Measurements from ENCODE around the gene TTC12.

The TTC12 gene

DNA sequence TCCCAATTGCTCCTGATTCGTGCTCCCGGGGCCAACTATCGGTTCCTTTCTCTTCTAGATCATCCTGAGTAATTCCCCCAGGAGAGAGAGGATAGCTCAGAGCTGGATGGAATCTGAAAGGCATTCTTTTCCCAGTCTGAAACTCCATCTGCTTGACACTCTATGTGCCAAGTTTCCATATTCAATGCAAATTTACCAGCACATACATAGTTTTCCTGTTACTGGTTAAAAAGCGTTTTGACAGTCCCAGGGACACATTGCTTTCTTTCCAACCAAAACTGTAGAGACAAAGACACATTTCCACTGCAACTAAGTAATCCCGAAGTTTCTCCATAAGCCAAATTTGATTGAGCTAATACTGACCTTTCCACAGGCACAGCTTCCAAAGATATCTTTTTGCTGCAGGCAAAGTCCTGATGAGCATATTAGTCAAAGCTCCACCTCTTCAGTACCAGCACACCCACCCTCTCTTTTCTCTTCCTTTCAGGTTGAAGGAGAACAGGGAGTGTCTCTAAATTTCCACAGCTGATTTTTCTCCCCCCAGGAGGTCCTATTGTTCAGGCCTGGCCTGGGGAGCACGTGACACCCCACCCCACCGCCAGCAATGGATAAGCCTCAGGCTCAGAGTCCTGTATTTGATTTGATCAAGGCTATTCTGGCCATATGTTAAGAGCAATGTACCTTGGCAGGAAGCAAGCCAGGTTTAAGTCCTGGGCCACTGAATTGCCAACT is 63.5 kb downstream of the TTC12 start:
- DNase-seq = no peak

DNA sequence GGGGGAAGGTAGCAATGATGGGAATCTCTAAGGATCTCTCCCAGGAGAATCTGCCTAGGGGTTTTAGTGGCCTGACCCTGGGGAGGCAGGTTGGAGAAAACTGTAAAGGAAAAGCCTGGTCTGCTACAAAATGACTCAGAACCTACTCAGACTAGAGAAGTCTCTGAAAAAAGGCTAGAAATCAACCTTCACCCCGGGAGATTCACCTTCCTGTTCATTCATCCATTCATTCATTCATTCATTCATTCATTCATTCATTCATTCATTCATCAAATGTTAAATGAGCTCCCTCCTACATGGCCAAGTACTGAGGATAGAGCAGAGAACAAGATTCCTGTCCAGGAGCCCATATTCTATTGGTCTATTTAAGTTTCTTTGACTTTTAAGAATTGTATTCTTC is 64.3 kb downstream of the TTC12 start:
- no peak for DNase-seq

DNA sequence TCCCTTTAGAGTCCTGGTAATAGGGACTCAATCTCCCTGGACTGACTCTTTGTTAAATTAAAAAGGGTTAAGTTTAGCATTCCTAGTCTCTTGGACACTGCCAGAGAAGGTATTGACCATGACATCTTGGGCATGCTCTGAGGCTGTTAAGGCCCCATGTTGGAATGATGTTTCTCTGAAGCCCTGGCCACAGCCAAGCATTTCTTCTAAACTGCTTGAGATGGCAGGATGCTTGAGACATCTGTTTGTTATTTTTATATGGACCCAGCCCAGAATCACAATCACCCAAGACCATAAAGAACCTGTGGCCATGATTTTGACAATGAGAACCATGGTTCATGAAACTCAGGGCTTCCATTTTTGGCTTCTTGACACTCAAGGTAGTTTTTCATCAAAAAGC is 67.7 kb downstream of the TTC12 start:
- no peak for DNase-seq

DNA sequence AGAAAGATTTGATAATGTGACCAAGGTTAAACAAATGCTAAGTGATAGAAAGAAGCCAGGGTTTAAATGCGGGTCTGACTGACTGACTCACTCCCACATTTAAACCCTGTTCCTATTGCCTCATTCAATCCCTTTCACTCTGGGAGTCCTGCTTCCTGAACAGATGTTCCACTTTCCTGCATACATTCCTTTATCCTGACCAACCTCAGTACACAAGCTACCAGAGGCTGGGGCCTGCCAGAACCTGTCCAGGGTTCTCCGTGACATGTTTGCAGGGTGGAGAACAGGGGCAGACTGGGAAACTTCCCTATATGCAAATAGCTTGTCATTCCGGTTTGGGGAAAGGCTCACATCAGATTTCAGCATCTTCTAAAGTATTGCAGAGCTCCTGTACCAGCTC is 70.2 kb downstream of the TTC12 start:
- DNase-seq = no peak

DNA sequence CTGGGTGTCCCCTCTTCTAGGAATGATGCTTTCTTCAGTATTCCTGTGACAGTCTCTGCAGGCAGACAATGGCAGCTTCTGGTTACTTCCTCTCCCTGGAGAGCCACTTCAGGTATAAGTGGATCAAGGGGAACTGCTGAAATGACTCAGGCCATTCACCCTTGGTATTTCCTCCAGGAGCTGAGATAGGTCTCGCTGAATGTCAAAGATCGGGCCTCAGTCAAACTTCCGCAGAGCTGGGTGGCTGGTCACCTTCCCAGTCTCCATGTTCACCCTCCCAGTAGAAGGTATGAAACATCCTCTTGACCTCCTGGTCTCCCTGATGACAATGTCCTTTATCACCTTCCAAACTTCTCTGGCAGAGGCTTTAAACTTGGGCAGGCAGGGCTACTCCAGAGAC is 71.4 kb downstream of the TTC12 start:
- no peak for DNase-seq

DNA sequence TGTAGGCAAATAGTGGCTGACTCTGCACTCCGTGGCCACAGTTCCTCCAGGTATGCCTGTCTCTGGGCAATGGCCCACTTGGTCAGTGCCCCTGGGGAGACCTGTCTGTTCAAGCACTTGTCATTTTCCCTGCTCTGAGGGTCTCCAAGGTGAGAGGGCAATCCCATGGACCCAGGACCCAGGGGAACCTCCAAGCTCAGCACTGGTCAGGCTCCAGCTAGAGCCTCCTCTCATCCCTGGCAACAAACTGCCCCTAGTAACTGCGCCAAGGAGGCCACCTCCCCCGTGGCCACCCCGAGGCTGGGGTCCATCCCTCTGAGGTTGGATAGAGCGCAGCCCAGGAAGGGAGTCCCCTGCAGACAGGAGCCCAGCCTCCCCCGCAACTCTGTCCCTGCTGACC is 72.5 kb downstream of the TTC12 start:
- DNase-seq = no peak

DNA sequence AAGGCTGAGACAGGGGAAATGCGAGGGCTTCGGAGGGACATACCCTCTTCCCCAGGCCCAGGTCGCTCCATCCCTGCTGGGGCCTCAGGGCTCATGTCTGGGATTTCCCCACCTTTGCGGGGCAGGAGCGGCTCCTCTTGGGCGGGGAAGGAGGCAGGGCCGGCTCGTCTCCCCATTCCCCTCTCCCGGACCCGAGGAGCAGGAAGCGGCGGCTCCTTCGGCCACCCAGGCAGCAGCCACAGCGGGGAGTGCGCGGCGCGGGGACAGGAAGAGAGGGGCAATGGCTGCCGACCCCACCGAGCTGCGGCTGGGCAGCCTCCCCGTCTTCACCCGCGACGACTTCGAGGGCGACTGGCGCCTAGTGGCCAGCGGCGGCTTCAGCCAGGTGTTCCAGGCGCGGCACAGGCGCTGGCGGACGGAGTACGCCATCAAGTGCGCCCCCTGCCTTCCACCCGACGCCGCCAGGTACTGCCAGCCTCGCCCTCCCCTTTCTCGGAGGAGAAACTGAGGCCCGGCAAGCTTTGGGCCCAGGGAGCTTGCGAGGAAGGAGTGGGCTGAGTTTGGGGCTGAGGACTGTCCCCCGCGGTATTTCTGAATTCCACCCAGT is 73.3 kb downstream of the TTC12 start, which contains the start of gene ANKK1:
TSS of gene ANKK1 (plus strand) at position 175 of the 607 bp plus-strand sequence. CDS start at position 281, 106 bp downstream.
- DNase-seq = no peak

DNA sequence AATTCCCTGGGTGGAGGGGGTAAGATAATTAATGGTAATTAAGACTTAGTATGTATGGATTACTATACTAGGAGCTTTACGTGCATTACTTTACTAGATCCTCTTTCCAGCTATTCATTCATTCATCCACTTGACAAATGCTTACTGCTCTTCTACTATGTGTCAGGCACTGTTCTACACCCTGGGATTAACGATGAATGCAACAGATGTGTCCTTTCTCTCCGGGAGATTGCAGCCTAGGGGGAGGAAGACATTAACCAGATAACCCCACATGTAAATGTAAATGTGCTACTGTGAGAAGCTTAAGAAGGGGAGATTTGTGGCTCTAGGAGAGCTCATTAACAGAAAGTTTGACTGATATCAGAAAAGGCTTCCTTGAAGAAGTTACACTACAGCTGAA is 74.9 kb downstream of the TTC12 start:
- DNase-seq = no peak

DNA sequence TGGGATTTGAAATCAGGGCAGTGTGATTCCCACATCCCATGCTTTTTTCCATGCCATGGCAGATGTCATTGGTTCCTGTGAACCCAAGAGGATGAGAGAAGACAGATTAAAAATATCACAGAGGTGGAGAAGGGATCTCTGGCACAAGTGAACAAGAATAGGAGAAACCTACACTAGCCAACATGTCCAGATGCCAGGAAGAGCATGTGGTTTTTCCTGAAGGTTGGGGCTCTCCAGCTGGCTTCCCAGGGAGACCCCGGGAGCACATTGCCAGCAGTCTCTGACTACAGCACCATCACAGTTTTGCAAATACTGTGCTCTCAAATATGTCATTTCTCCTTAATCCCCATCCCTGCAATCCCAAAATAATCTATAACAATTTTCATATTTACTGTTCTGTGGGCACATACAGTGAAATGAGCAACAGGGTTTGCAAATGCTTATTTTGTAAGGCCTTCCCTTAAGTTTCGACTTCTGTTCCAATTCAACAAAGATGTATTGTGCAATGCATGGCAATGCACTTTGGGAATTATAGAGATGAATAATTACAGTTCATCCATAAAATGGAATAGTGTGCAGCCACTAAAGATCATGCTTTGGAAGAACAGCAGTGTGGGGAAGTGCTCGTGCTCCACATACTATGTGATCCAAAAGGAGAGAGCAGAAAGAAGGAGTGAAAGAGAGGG is 78.0 kb downstream of the TTC12 start:
- DNase-seq = no peak

DNA sequence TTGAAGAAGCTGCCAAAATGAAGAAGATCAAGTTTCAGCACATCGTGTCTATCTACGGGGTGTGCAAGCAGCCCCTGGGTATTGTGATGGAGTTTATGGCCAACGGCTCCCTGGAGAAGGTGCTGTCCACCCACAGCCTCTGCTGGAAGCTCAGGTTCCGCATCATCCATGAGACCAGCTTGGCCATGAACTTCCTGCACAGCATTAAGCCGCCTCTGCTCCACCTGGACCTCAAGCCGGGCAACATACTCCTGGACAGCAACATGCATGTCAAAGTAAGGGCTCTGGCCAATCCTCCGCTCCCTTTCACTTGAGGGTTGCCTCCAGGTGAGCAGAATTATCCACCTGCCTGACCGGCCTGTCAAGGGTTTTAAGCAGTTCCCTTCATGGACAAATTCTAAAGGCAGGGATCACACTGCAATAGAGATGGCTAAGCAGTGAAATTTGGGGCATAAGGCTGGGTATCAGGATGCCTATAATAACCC is 79.2 kb downstream of the TTC12 start:
- no peak for DNase-seq

DNA sequence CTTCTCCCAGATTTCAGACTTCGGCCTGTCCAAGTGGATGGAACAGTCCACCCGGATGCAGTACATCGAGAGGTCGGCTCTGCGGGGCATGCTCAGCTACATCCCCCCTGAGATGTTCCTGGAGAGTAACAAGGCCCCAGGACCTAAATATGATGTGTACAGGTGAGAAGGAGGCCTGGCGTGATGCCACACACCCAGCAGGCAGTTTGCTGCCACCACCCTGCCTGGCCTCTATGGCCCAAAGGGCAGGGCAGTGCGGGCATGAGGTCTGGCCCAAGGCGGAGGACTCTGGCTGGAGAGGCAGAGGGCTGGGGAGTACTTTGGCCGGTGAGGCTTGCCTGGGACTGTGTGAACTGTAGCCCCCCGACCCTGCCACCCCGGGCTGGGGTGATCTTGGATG is 80.5 kb downstream of the TTC12 start:
- no peak for DNase-seq

DNA sequence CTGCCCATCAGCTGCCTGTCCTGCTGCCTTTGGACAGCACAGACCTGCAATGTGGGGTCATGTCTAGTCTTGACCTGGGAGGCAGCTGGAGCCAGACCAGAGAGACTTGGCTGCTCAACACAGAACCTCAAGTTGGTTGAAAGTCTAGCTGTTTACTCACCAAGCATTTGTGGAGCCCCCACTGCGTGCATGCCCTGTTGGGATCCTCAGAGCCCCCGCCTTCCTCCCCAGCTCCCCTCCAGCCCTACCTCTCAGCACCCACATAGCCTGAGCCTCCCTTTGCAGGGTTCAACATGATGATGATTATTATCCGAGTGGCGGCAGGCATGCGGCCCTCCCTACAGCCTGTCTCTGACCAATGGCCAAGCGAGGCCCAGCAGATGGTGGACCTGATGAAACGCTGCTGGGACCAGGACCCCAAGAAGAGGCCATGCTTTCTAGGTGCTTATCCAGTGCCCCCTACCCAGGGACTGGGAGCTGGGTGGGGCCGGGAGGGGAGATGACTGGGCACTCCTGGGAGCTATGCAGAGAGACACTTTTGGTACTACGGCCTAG is 81.5 kb downstream of the TTC12 start:
- no peak for DNase-seq

DNA sequence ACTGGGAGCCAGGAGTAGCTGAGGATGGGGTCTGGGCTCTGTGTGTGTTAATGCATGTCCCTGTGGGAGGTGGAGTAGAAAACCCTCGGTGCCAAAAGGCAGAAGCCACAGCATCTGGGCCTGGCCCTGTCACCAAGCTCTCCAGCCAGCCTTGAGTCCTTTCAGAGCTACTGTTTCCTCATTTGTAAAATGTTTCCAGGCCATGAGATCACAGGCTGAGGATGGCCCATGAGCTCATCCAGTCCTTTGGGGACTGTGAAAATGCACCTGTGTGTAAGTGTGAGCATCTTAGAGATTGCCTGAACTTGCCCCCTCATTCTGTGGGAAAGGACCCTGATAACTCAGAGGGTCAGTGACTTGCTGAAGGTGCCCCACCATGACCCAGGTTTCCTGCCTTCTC is 82.3 kb downstream of the TTC12 start:
- DNase-seq = no peak

DNA sequence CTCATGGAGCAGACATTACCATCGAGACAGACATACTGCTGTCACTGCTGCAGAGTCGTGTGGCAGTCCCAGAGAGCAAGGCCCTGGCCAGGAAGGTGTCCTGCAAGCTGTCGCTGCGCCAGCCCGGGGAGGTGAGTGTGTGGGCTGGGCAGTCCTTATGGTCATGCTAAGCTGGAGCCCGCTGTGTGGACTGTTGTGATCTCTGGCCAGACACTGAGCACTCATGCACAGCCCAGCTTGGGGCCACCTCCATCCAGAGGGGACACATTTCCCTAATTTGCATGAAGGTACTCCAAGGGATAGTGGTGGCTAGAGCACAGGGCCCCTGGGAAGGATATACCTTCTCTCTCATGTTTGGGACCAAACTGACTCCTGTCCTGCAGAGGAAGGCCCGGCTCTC is 82.8 kb downstream of the TTC12 start:
- no peak for DNase-seq

DNA sequence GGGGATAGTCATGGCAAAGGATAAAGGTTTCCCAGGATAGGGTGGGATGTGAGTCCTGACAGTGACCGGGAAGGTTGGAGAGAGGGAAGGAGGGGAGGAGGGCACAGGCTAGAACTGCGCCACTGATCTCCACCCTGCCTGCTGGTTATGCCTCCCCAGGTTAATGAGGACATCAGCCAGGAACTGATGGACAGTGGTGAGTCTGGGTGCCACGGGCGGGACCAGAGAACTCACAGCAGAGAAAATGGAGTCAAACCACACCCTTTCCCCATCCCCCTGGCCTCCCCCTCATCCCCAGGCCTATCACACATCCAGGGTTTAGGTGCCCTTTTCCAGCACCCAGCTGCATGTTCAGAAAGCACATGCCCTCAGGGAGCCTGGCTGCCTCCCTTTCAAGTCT is 83.4 kb downstream of the TTC12 start:
- no peak for DNase-seq

DNA sequence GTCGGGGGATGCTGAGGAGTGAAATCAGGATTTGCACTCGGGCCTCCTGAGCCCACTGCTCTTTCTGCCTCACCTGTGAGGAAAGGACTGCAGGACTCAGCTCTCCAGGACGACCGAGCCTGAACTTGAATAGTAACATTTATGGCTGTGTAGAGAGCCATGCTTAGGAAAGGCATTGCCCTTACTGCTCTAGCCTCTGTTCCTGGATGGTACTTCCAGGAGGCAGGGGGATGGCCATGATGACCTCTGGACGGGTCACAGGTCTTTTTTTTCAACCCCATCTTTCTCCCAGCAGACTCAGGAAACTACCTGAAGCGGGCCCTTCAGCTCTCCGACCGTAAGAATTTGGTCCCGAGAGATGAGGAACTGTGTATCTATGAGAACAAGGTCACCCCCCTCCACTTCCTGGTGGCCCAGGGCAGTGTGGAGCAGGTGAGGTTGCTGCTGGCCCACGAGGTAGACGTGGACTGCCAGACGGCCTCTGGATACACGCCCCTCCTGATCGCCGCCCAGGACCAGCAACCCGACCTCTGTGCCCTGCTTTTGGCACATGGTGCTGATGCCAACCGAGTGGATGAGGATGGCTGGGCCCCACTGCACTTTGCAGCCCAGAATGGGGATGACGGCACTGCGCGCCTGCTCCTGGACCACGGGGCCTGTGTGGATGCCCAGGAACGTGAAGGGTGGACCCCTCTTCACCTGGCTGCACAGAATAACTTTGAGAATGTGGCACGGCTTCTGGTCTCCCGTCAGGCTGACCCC is 84.5 kb downstream of the TTC12 start:
- DNase-seq = no peak

DNA sequence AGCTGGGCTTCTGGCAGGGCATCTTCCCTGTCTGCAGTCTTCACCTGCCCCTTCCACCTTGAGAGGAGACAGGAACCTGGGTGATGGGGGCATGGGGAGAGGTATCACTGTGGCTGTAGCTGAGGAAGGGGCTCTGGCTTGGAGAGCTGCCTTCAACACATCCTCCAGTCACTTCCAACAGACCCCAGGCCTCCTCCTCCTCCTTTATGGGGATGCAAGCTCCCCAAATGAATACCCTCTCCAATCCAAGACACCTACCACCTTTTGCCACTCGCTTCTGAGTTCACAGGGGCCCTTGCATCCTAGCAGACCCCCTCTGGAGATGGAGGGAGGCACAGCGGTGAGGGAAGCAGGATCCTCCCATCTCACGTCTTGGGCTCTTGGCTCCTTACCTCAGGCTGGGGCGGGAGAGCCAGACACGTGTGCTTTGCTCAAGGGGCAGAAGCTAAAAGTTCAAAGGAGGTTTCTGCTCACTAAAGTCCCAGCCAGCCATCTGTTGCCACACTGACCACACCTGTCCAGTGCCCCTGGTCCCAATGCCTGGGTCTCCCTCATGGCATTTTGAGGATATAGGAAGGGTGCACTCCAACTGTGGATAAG is 86.3 kb downstream of the TTC12 start:
- DNase-seq = no peak

DNA sequence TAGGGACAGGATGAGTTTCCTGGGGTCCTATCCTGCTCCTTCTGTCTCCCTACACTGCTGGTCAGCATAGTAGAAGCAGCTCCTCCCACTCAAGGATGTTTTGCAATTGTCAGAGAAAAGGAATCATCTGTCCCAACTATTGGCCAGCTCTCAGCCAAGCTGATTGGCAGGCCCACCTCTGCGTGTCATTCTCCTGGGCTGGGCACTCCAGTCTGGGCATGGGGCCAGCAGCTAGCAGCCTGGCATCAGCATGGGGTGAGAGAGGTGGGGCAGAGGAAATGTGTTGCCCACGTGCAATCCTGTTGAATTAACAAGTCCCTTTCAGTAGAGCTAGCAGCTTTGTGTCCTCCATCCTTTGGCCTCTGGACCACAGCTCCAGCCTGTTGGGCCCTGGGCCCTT is 87.3 kb downstream of the TTC12 start:
- no peak for DNase-seq

DNA sequence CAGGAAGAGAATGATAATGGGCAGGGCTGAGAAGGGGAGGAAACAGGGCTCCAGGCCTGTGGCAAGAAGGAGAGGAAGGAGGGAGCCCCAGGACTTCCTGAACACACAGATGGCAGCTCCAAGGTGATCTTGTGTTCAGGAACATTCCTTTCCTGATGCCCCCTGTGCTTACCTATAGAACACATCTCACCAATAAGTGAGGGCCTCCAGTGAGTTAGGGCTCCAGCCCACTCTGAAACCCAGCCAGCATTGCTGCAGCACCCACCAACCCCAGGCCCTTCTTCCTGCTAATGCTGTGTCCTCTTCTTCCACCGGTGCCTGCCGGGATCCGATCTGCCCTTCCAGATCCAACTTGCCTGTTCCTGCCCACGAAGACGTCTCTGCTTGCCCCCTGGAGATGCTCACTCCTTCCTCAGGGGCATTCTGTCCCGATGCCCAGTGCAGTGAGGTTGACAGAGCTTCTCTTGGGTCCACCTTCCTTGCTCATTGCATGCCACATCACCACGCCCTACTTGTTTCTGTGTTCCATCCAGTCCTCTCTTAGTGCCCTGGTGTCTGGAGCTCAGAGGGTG is 90.6 kb downstream of the TTC12 start:
- DNase-seq = no peak

DNA sequence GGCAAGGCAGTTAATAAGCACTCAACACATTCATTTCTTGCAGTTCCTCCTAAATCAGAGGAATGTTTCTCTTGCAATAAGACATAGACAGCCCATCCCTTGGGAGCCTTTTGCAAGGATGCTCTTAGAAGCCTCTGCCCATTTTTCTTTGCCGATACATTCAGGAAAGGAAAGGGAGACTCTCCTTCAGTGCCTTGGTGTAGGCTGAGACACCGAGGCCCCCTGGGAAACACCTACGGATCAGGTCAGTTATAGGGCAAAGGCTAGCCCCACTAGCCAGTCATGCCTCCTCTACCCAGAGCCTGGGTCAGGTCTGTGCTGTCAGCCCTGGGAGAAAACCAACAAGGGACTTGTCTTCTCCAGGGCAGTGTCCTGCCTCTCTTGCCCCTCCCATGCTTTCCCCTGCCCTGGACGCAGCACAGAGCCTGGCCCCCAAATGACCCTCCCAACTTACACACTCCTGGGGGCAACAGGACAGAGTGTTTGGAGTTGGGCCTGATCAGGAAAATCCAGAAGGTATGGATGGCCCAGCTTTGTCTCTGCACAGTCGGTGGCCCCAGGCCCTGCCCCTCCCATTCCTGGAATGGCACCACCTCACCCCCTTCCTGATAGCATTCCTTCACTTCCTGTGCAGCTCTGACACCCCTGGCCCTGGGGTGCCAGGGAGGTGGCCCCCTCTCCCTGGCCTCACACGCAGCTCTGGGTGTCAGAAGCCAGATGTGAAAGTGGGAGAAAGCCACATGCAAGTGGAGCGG is 91.5 kb downstream of the TTC12 start:
- no peak for DNase-seq

DNA sequence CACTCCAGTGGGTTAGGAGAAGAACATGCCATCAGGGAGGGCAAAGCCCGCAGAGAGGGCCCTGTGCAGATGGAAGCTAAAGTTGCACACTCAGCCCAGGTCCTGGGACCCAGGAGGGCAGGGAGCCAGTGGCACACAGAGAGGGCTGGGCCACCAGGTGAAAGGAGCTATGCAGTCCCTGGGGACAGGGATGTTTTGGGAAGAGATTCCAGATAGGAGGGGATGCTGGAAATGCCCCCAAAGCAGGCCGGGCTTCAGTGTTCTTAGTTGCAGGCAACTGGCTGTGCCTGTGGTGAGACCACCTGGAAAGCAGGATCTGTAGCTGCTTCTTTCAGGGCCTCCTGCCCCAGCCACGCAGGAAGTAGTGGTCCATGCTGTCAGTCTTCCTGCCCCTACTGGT is 92.8 kb downstream of the TTC12 start:
- no peak for DNase-seq

DNA sequence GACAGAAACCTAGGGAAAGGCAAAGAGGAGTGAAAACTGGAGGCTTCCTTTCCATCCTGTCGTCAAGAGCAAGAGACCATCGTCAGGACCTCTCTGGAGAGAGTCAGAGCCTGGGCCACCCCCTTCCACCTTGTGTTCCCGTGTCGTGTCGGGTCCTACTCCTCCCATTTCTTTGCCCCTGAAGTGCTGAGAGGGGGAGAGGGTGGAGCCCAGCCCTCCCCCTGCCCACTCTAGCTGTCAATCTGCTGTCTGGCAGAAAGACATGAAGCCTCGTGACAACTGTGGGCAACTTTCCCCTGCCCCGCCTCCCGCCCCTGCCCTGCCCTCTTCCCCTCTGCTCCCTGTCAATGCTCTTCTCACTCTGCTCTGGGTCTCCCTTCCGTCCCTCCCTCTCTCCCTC is 93.8 kb downstream of the TTC12 start:
- DNase-seq = no peak

Measured in activated CD4-positive, alpha-beta T cell treated with anti-CD3 and anti-CD28 coated beads, Interleukin-2, Interleukin-6, amounts not matched to agents 100 ng/mL and 50 ng/mL, durations not matched to agents 16 hours and 8 hours (primary cell).